Trophoblast cell (in vitro differentiated cells and primary cell): ENCODE results near the gene SLC47A2.

Source experiments
- DNase-seq, 2 donors: peaks; one replicate each; pipeline ENCODE4 v3.0.0-alpha.2; 2016
- H2AFZ ChIP-seq: 2 replicates; pipeline ENCODE4 v1.6.1; 2013; ENCODE audit warnings: low read length, moderate library complexity, mild to moderate bottlenecking; ENCODE audit not compliant: insufficient read depth, poor library complexity
- H2AK5ac ChIP-seq: 2 replicates; pipeline ENCODE4 v1.6.1; 2013; ENCODE audit warnings: mild to moderate bottlenecking, low read length
- H2BK120ac ChIP-seq: 2 replicates; pipeline ENCODE4 v1.6.1; 2013; ENCODE audit warnings: low read length, mild to moderate bottlenecking, moderate library complexity; ENCODE audit not compliant: insufficient read depth, poor library complexity
- H2BK12ac ChIP-seq: 2 replicates; pipeline ENCODE4 v1.6.1; 2013; ENCODE audit warnings: mild to moderate bottlenecking, low read length, moderate library complexity
- H2BK5ac ChIP-seq: 2 replicates; pipeline ENCODE4 v1.6.1; 2013; ENCODE audit warnings: low read length, low read depth, moderate library complexity, mild to moderate bottlenecking; ENCODE audit not compliant: poor library complexity
- H3K14ac ChIP-seq: 2 replicates; pipeline ENCODE4 v1.6.1; 2013; ENCODE audit warnings: mild to moderate bottlenecking, low read length
- H3K18ac ChIP-seq: 2 replicates; pipeline ENCODE4 v1.6.1; 2013; ENCODE audit warnings: mild to moderate bottlenecking, low read length
- H3K23ac ChIP-seq: 2 replicates; pipeline ENCODE4 v1.6.1; 2013; ENCODE audit warnings: low read length
- H3K27ac ChIP-seq: 2 replicates; pipeline ENCODE4 v1.5.1; 2013; ENCODE audit warnings: low read depth, mild to moderate bottlenecking, inconsistent platforms, low read length, moderate library complexity
- H3K27me3 ChIP-seq: 2 replicates; pipeline ENCODE4 v1.6.1; 2013; ENCODE audit warnings: inconsistent platforms, mild to moderate bottlenecking, low read length, moderate library complexity; ENCODE audit not compliant: insufficient read depth
- H3K36me3 ChIP-seq, 2 experiments: 1 replicate in 1 of 2; 2 replicates in 1 of 2; pipeline ENCODE4 v1.6.1; 2013; ENCODE audit warnings: low read length in 2 of 2, mild to moderate bottlenecking in 2 of 2, moderate library complexity in 1 of 2; ENCODE audit not compliant: insufficient read depth in 2 of 2, control insufficient read depth in 1 of 2
- H3K4ac ChIP-seq: 2 replicates; pipeline ENCODE4 v1.6.1; 2013; ENCODE audit warnings: low read depth, mild to moderate bottlenecking, low read length, moderate library complexity
- H3K4me1 ChIP-seq, 2 experiments: 1 replicate in 1 of 2; 2 replicates in 1 of 2; pipeline ENCODE4 v1.6.1; 2013; ENCODE audit warnings: low read length in 2 of 2, mild to moderate bottlenecking in 2 of 2, moderate library complexity in 1 of 2; ENCODE audit not compliant: insufficient read depth in 2 of 2, control insufficient read depth in 1 of 2
- H3K4me2 ChIP-seq: 2 replicates; pipeline ENCODE4 v1.6.1; 2013; ENCODE audit warnings: inconsistent platforms, mild to moderate bottlenecking, low read length, moderate library complexity
- H3K4me3 ChIP-seq: 2 replicates; pipeline ENCODE4 v1.5.1; 2013; ENCODE audit warnings: mild to moderate bottlenecking, low read depth, low read length, inconsistent platforms
- H3K79me1 ChIP-seq: one replicate; pipeline ENCODE4 v1.6.1; 2013; ENCODE audit warnings: low read length
- H3K79me2 ChIP-seq: 2 replicates; pipeline ENCODE4 v1.6.1; 2013; ENCODE audit warnings: low read length, mild to moderate bottlenecking; ENCODE audit not compliant: control insufficient read depth, insufficient read depth, poor library complexity
- H3K9ac ChIP-seq: 2 replicates; pipeline ENCODE4 v1.6.1; 2013; ENCODE audit warnings: mild to moderate bottlenecking, low read length
- H3K9me3 ChIP-seq: 2 replicates; pipeline ENCODE4 v1.6.1; 2013; ENCODE audit warnings: low read depth, mild to moderate bottlenecking, control low read depth, inconsistent platforms, low read length; ENCODE audit not compliant: insufficient read depth
- H4K12ac ChIP-seq: 2 replicates; pipeline ENCODE4 v1.6.1; 2013; ENCODE audit warnings: low read depth, mild to moderate bottlenecking, low read length, moderate library complexity
- H4K8ac ChIP-seq: 2 replicates; pipeline ENCODE4 v1.6.1; 2013; ENCODE audit warnings: low read depth, mild to moderate bottlenecking, low read length, moderate library complexity
- H4K91ac ChIP-seq: one replicate; pipeline ENCODE4 v1.6.1; 2013; ENCODE audit warnings: low read depth, mild to moderate bottlenecking, low read length, moderate library complexity
- WGBS: extraction: QIAGEN DNeasy Blood & Tissue Kit; methylation state at CpG from one replicate; pipeline ENCODE4 v1.1.7; 2013; ENCODE audit warnings: missing lambda C conversion rate; ENCODE audit not compliant: insufficient read length, insufficient coverage; ENCODE audit errors: extremely low coverage; 5-methylcytosine and 5-hydroxymethylcytosine counted together

The SLC47A2 gene

GRCh38 chr17:19718613-19719354 is 2.4 kb upstream of the SLC47A2 start:
- Histone ChIP-seq H3K4me3 (no peak overlapping the region), H3K36me3 (no peaks in the 10 kb centered on the region), H4K8ac (no peak overlapping the region), H4K91ac (no peak overlapping the region), H2AK5ac (no peak overlapping the region), H3K4me1 (peaks cover 8 to 13% of the 10 kb centered on the region in 2 experiments), H3K9ac (no peak overlapping the region), H3K18ac (no peak overlapping the region), H3K27ac (no peak overlapping the region), H3K79me1 (no peaks in the 10 kb centered on the region), H3K23ac (no peak overlapping the region), H3K4me2 (no peak overlapping the region), H2AFZ (no peak overlapping the region), H3K9me3 (peaks cover under 1% of the 10 kb centered on the region), H2BK12ac (no peak overlapping the region), H3K14ac (no peak overlapping the region), H4K12ac (no peak overlapping the region), H2BK5ac (no peak overlapping the region), H2BK120ac (no peak overlapping the region), H3K27me3 (no peaks in the 10 kb centered on the region), H3K4ac (no peak overlapping the region), H3K79me2 (no peaks in the 10 kb centered on the region)
- peak in 1 of 2 donors; percentile 40 for DNase-seq
- no CpG with 5 or more reads among the region's 18 CpGs for WGBS

DNA sequence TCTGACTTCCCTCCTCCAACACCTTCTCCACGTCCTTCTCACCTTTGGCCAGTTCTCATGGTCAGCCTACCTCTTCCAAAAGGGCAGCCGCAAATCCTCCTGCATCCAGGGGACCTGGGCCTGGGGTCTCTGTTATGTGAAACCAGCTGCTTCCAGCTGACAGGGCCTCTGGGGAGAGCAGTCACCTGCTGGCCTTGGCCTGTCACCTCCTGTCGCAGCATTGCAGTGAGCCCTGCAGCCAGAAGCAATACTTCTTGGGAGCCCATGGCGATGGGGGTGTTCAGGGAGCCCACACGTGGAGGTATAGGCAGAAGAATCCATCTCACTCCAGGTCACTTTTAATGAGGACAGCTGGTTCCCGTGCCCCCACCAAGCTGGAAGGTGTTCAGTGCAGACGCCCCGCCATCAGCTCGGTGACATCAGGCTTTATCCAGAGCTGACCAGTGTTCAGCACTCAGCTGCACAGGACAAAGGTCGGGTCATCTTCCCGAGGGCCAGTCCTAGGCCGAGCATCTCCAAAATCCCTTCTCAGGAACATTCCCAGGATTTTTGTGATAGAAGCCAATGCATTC is 1.7 kb upstream of the SLC47A2 start:
- no CpG with 5 or more reads among the region's 12 CpGs for WGBS
- no peak overlapping the region for H3K4me2 ChIP-seq
- H3K9me3 ChIP-seq: peaks cover 2% of the 10 kb centered on the region
- no peaks in the 10 kb centered on the region for H3K79me2 ChIP-seq
- H2AFZ ChIP-seq: no peak overlapping the region
- no peak overlapping the region for H3K23ac ChIP-seq
- no peak overlapping the region for H4K8ac ChIP-seq
- H3K36me3 ChIP-seq: no peaks in the 10 kb centered on the region
- H4K91ac ChIP-seq: no peak overlapping the region
- DNase-seq: no peak
- no peak overlapping the region for H3K9ac ChIP-seq
- no peak overlapping the region for H3K4ac ChIP-seq
- H3K14ac ChIP-seq: no peak overlapping the region
- no peak overlapping the region for H2BK12ac ChIP-seq
- no peak overlapping the region for H2BK5ac ChIP-seq
- H3K79me1 ChIP-seq: no peaks in the 10 kb centered on the region
- no peaks in the 10 kb centered on the region for H3K27me3 ChIP-seq
- no peak overlapping the region for H4K12ac ChIP-seq
- H3K4me1 ChIP-seq: peaks cover 8 to 13% of the 10 kb centered on the region in 2 experiments
- H3K27ac ChIP-seq: no peak overlapping the region
- H2AK5ac ChIP-seq: no peak overlapping the region
- no peak overlapping the region for H2BK120ac ChIP-seq
- H3K18ac ChIP-seq: no peak overlapping the region
- H3K4me3 ChIP-seq: no peak overlapping the region

DNA sequence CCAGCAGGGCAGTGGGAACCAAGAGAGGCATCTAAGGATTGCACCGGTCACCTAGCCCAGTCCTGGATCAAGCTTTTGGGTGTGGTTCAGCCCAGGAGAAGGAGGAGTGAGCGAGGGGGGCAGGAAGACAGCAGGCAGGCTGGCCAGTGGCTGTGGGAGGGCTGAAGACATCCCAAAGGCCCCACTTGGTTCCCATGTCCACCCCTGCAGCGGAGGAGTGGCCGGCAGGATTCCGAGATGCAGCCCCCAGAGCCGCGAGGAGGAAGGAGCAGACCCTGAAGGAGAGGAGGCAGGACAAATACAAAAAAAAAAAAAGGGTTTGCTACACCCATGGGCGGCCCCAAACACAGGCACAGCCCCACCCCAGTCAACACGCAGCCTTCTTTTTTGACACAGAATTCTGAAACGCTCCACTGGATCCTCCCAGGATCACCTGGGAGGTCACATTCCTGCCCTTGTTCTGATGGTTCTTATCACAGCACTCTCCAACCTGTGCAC is 1.1 kb upstream of the SLC47A2 start:
- no CpG with 5 or more reads among the region's 10 CpGs for WGBS
- Histone ChIP-seq H3K4me1 (peaks cover 8 to 13% of the 10 kb centered on the region in 2 experiments), H3K9me3 (peaks cover 2% of the 10 kb centered on the region), H3K9ac (no peak overlapping the region), H2AK5ac (no peak overlapping the region), H2BK12ac (no peak overlapping the region), H3K4me2 (no peak overlapping the region), H3K4me3 (no peak overlapping the region), H3K23ac (no peak overlapping the region), H3K79me1 (no peaks in the 10 kb centered on the region), H3K36me3 (no peaks in the 10 kb centered on the region), H4K8ac (no peak overlapping the region), H3K4ac (no peak overlapping the region), H3K18ac (no peak overlapping the region), H4K12ac (no peak overlapping the region), H3K27ac (no peak overlapping the region), H3K27me3 (no peaks in the 10 kb centered on the region), H3K79me2 (no peaks in the 10 kb centered on the region), H3K14ac (no peak overlapping the region), H2BK120ac (no peak overlapping the region), H4K91ac (no peak overlapping the region), H2BK5ac (no peak overlapping the region), H2AFZ (no peak overlapping the region)
- DNase-seq: no peak

- DNase-seq: no peak
- no peak overlapping the region for H2BK12ac ChIP-seq
- H3K23ac ChIP-seq: no peak overlapping the region
- H3K27ac ChIP-seq: no peak overlapping the region
- no peak overlapping the region for H2AFZ ChIP-seq
- no peak overlapping the region for H2BK120ac ChIP-seq
- no peak overlapping the region for H2AK5ac ChIP-seq
- no peak overlapping the region for H4K91ac ChIP-seq
- no peak overlapping the region for H3K4ac ChIP-seq
- peaks cover 2% of the 10 kb centered on the region for H3K9me3 ChIP-seq
- no peak overlapping the region for H3K9ac ChIP-seq
- H4K8ac ChIP-seq: no peak overlapping the region
- no peak overlapping the region for H3K4me2 ChIP-seq
- H3K79me1 ChIP-seq: no peaks in the 10 kb centered on the region
- no peak overlapping the region for H3K14ac ChIP-seq
- H3K79me2 ChIP-seq: no peaks in the 10 kb centered on the region
- no CpG with 5 or more reads among the region's 7 CpGs for WGBS
- H4K12ac ChIP-seq: no peak overlapping the region
- H3K18ac ChIP-seq: no peak overlapping the region
- peaks cover 8 to 13% of the 10 kb centered on the region in 2 experiments for H3K4me1 ChIP-seq
- H3K27me3 ChIP-seq: no peaks in the 10 kb centered on the region
- no peak overlapping the region for H2BK5ac ChIP-seq
- H3K36me3 ChIP-seq: no peaks in the 10 kb centered on the region
- H3K4me3 ChIP-seq: no peak overlapping the region
These were observed 612 bp upstream of the SLC47A2 start for GRCh38 chr17:19717031-19717360.
